Smooth muscle cell (in vitro differentiated cells): ENCODE measurements around the gene ITGA3. TPM values are rescaled to one million over a fixed set of nuclear protein-coding genes. Genes with fewer than 3 reads are reported as not detected.

Experiments
- DNase-seq: peaks from one replicate; lab custom pipeline; 2025; ENCODE audit not compliant: unreplicated experiment; lab: John Stamatoyannopoulos, UW
- H2AFZ ChIP-seq: fragments of 200-600 bp; sonication (generic); 2 replicates; pipeline ENCODE4 v1.6.0; 2016; ENCODE audit warnings: antibody characterized with exemption, low read depth, mild to moderate bottlenecking
- H3F3A ChIP-seq: fragments of 200-600 bp; sonication (generic); 2 replicates; pipeline ENCODE4 v1.6.0; 2017; ENCODE audit warnings: antibody characterized with exemption, low read depth
- H3K27ac ChIP-seq: fragments of 200-600 bp; sonication (generic); 2 replicates; pipeline ENCODE4 v1.5.1; 2016; ENCODE audit warnings: low read depth, mild to moderate bottlenecking
- H3K27me3 ChIP-seq: fragments of 200-600 bp; sonication (generic); 2 replicates; pipeline ENCODE4 v1.6.1; 2016; ENCODE audit warnings: low read depth, mild to moderate bottlenecking
- H3K36me3 ChIP-seq: fragments of 200-600 bp; sonication (generic); 2 replicates; pipeline ENCODE4 v1.5.1; 2016; ENCODE audit warnings: low read depth
- H3K4me1 ChIP-seq: fragments of 200-600 bp; sonication (generic); 2 replicates; pipeline ENCODE4 v1.5.1; 2016; ENCODE audit warnings: low read depth
- H3K4me2 ChIP-seq: fragments of 200-600 bp; sonication (generic); 2 replicates; pipeline ENCODE4 v1.6.0; 2016; ENCODE audit warnings: mild to moderate bottlenecking
- H3K4me3 ChIP-seq: fragments of 200-600 bp; sonication (generic); 2 replicates; pipeline ENCODE4 v1.5.1; 2016; ENCODE audit warnings: mild to moderate bottlenecking
- H3K79me2 ChIP-seq: fragments of 200-600 bp; sonication (generic); 2 replicates; pipeline ENCODE4 v1.6.0; 2016; ENCODE audit warnings: low read depth, mild to moderate bottlenecking
- H3K9ac ChIP-seq: fragments of 200-600 bp; sonication (generic); 2 replicates; pipeline ENCODE4 v1.6.0; 2016; ENCODE audit warnings: low read depth
- H3K9me3 ChIP-seq: fragments of 200-600 bp; sonication (generic); replicated peaks from 2 replicates; pipeline ENCODE4 v1.5.1; 2016; ENCODE audit warnings: low read depth
- H4K20me1 ChIP-seq: fragments of 200-600 bp; sonication (generic); 2 replicates; pipeline ENCODE4 v1.6.0; 2016; ENCODE audit warnings: low read depth
- CTCF ChIP-seq: fragments of 200-600 bp; sonication (generic); IDR thresholded peaks from 2 replicates; pipeline ENCODE4 v1.5.1; 2017; ENCODE audit warnings: borderline replicate concordance, mild to moderate bottlenecking, antibody characterized with exemption; ENCODE audit not compliant: insufficient read depth, poor library complexity, severe bottlenecking
- WGBS: methylation state at CpG from one replicate; pipeline ENCODE4 v1.1.7; 2016; ENCODE audit warnings: low lambda C conversion rate; 5-methylcytosine and 5-hydroxymethylcytosine counted together
- polyA plus RNA-seq: library from polyadenylated mRNA; unstranded; fragments of >200 nt; fragmentation: Nextera tagmentation; extraction: Ambion mirVana; gene quantifications from 2 replicates; pipeline ENCODE4 v1.2.1, GENCODE V29; 2016
- total RNA-seq: library from RNA; depleted of rRNA; stranded (reverse); fragments of >200 nt; gene quantifications from 2 replicates; pipeline ENCODE4 v1.2.3, GENCODE V29; 2014

ITGA3 gene
- total and polyA plus RNA-seq, 2 experiments from 2014 or later: 30.0 to 44.7 TPM

GRCh38 chr17:50014471-50015088, 41.3 kb upstream of the ITGA3 start:
- TF ChIP-seq CTCF: no peak
- H3K27me3 ChIP-seq: peaks cover 8% of the 10 kb centered on the region
- no peaks in the 10 kb centered on the region for H3K36me3 ChIP-seq
- H3K4me3 ChIP-seq: no peak overlapping the region
- no peaks in the 10 kb centered on the region for H3K79me2 ChIP-seq
- no peak overlapping the region for H2AFZ ChIP-seq
- H3K27ac ChIP-seq: no peak overlapping the region
- no peak overlapping the region for H3K9ac ChIP-seq
- H3K9me3 ChIP-seq: peaks cover 4% of the 10 kb centered on the region
- WGBS: 56% methylated on average over 1 of the region's 1 CpG
- no peaks in the 10 kb centered on the region for H3K4me1 ChIP-seq
- H3F3A ChIP-seq: no peaks in the 10 kb centered on the region
- no peak for DNase-seq
- H3K4me2 ChIP-seq: no peak overlapping the region
- H4K20me1 ChIP-seq: no peaks in the 10 kb centered on the region

DNA sequence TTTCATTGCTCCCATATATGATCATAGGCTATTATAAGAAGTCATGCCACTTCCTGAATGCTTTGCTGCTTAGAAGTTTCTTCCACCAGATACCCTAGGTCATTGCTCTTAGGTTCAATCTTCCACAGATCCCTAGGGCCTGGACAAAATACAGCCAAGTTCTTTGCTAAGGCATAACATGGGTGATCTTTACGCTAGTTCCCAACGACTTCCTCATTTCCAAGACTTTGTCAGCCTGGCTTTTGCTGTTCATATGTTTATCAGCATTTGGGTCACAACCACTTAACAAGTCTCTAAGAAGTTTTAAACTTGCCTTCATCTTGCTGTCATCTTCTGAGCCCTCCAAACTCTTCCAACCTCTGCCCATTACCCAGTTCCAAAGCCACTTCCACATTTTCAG, 40.8 kb upstream of the ITGA3 start:
- Histone ChIP-seq H3K36me3 (no peaks in the 10 kb centered on the region), H3F3A (no peaks in the 10 kb centered on the region), H3K79me2 (no peaks in the 10 kb centered on the region), H3K4me1 (no peaks in the 10 kb centered on the region), H4K20me1 (no peaks in the 10 kb centered on the region), H3K9me3 (peaks cover 4% of the 10 kb centered on the region), H3K27ac (no peak overlapping the region), H3K4me2 (no peak overlapping the region), H3K4me3 (no peak overlapping the region), H3K9ac (no peak overlapping the region), H3K27me3 (peaks cover 8% of the 10 kb centered on the region), H2AFZ (no peak overlapping the region)
- TF ChIP-seq CTCF: no peak
- DNase-seq: no peak
- WGBS: 89% methylated on average over 2 of the region's 2 CpGs

- H3K27me3 ChIP-seq: peaks cover 14% of the 10 kb centered on the region
- no peak overlapping the region for H3K4me3 ChIP-seq
- 87% methylated on average over 1 of the region's 1 CpG for WGBS
- no peak overlapping the region for H2AFZ ChIP-seq
- no peaks in the 10 kb centered on the region for H4K20me1 ChIP-seq
- TF ChIP-seq CTCF: no peak
- no peak overlapping the region for H3K9ac ChIP-seq
- no peak overlapping the region for H3K4me2 ChIP-seq
- H3K36me3 ChIP-seq: no peaks in the 10 kb centered on the region
- no peaks in the 10 kb centered on the region for H3K4me1 ChIP-seq
- no peaks in the 10 kb centered on the region for H3K79me2 ChIP-seq
- H3K27ac ChIP-seq: no peak overlapping the region
- no peaks in the 10 kb centered on the region for H3F3A ChIP-seq
- no peaks in the 10 kb centered on the region for H3K9me3 ChIP-seq
- DNase-seq: no peak
Observed at GRCh38 chr17:50018909-50019308, 37.0 kb upstream of the ITGA3 start.
